Measurements from ENCODE around the gene MISP.

MISP gene

GRCh38 chr19:806815-807421 lies 56.0 kb downstream of the MISP start:
- no peak for DNase-seq

- DNase-seq, result no peak
These were observed 56.9 kb downstream of the MISP start for GRCh38 chr19:807627-808422.

- DNase-seq, result no peak
These were observed 57.5 kb downstream of the MISP start for GRCh38 chr19:808423-808775.

GRCh38 chr19:810077-810855 lies 59.4 kb downstream of the MISP start:
- no peak for DNase-seq

- DNase-seq, result no peak
These were observed 60.1 kb downstream of the MISP start for GRCh38 chr19:810883-811489.

GRCh38 chr19:811506-812048 lies 60.7 kb downstream of the MISP start:
- no peak for DNase-seq

GRCh38 chr19:812049-812746 lies 61.3 kb downstream of the MISP start:
- no peak for DNase-seq

GRCh38 chr19:812747-813218 lies 61.9 kb downstream of the MISP start:
- DNase-seq, result no peak

GRCh38 chr19:813219-814151 lies 62.6 kb downstream of the MISP start:
- DNase-seq, result no peak

Data from amygdala (tissue), 56 donors.